ENCODE data around the gene UBXN6.

The UBXN6 gene

DNA sequence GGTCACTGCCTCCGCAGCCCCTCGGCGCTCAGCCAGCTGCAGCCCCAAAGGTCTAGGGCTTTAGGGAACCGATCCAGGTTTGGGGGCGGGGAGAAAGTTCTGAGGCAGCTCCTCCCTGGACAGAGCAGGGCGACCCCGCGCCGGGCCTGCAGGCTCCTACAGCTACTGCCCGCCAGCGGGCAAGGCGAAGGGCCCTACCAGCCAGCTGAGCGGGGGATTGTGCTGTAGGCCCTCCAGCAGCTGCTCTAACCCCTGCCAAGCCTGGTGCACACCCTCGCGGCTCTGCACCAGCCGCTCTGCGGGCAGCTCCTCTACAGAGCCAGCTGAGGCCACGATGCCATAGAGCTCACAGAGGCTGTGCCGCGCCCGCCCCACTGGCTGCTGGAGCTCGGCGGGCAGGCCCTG, 46.7 kb upstream of the UBXN6 start:
- no peak overlapping the region for H3K27ac ChIP-seq
- no peak for DNase-seq
- H3K4me3 ChIP-seq, result no peak overlapping the region
- intact Hi-C loops (cut with DNase I; ENCODE audit: low total_unique reads), result no loop called here
- no peaks in the 10 kb centered on the region for H3K4me1 ChIP-seq
- no peaks in the 10 kb centered on the region for H3K9me3 ChIP-seq
- no peaks in the 10 kb centered on the region for H3K27me3 ChIP-seq
- H3K36me3 ChIP-seq, result peaks cover 18 to 68% (median 53%) of the 10 kb centered on the region in 3 donors
- TF ChIP-seq, protein P1, sequence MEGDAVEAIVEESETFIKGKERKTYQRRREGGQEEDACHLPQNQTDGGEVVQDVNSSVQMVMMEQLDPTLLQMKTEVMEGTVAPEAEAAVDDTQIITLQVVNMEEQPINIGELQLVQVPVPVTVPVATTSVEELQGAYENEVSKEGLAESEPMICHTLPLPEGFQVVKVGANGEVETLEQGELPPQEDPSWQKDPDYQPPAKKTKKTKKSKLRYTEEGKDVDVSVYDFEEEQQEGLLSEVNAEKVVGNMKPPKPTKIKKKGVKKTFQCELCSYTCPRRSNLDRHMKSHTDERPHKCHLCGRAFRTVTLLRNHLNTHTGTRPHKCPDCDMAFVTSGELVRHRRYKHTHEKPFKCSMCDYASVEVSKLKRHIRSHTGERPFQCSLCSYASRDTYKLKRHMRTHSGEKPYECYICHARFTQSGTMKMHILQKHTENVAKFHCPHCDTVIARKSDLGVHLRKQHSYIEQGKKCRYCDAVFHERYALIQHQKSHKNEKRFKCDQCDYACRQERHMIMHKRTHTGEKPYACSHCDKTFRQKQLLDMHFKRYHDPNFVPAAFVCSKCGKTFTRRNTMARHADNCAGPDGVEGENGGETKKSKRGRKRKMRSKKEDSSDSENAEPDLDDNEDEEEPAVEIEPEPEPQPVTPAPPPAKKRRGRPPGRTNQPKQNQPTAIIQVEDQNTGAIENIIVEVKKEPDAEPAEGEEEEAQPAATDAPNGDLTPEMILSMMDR (IDR thresholded peaks at IDR 0.05), result no peak

GRCh38 chr19:4503825-4504170, 46.2 kb upstream of the UBXN6 start:
- H3K27me3 ChIP-seq, result no peaks in the 10 kb centered on the region
- no peaks in the 10 kb centered on the region for H3K9me3 ChIP-seq
- no peak overlapping the region for H3K27ac ChIP-seq
- no peaks in the 10 kb centered on the region for H3K4me1 ChIP-seq
- intact Hi-C loops (cut with DNase I; ENCODE audit: low total_unique reads), result no loop called here
- H3K36me3 ChIP-seq, result peaks cover 23 to 73% (median 58%) of the 10 kb centered on the region in 3 donors
- no peak overlapping the region for H3K4me3 ChIP-seq
- TF ChIP-seq, protein P1 (IDR thresholded peaks at IDR 0.05), result no peak
- DNase-seq, result no peak

DNA sequence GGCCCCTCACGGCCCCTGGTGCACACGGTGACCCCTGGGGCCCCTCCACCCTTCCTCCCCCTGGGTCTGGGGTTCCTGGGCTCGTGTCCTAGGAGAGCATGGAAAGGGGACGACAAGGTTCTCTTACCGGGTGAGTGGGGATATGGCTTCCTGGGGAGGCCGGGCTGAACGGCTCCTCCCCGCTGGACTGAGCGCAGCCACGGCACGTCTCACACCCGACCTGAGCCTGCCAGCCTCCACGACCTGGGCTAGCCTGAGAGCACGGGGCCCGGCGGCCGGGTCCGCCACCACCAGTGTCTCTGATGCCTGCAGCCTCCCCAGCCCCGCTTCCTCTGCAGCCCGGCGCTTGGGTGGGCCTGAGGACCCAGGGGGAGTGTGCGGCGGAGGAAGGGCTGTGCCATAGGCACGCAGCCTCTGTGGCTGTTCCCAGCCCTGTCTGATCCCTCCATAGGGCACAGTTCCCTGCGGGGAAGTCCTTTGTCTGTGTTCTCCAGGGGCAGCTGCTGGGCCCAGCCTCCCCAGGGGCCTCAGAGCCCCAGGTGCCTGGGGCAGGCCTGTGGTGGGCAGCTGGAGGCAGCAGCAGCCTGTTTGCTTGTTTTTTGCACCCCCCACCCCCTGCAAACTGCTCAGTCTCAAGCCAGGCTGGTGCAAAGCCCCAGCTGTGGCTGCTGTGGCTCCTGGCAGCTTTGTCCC, 45.7 kb upstream of the UBXN6 start:
- no peak overlapping the region for H3K27ac ChIP-seq
- DNase-seq, result no peak
- TF ChIP-seq, protein P1 (IDR thresholded peaks at IDR 0.05), result no peak
- H3K9me3 ChIP-seq, result no peaks in the 10 kb centered on the region
- H3K4me3 ChIP-seq, result no peak overlapping the region
- H3K36me3 ChIP-seq, result peaks cover 28 to 78% (median 64%) of the 10 kb centered on the region in 3 donors
- H3K4me1 ChIP-seq, result no peaks in the 10 kb centered on the region
- H3K27me3 ChIP-seq, result no peaks in the 10 kb centered on the region
- intact Hi-C loops (cut with DNase I; ENCODE audit: low total_unique reads), result no loop called here

DNA sequence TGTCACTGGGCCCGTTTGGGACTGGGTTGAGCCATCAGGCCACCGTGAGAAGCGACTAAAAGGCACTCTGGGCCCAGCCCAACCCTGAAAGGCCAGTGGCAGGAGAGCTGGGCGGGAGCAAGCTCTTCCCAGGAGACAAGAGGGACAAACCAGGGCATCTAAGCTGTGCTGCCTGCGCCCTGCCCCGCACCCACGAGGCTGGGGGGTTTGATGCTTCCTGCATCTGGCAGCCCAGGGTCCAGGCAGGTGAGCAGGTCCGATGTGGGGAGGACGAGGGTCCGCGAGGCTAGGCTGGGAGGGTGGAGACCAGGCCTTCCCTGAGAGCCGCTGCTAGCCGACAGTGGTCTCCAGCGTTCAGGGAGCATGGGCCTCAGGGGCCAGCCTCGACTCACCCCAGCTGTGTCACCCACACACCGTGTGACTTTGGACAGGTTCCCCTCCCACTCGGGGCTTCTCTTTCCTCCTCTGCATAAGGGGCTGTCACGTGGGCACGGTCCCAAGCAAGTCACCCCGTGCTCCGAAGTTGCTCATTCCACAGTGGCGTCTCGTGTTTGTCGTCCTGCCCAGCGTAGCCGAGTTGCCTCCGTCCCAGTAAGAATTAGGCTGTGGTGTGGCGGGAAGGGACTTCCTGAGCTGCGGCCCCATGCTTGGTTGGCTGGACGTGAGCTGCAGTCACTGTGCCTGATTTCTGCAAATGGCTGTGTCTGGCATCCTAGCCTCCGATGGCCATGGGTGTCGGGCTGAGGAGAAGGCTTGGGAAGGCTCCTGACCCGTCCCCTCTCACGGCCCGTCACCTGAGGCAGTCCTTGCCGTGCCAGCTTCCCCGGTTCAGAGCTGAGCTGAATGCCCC, 44.9 kb upstream of the UBXN6 start:
- TF ChIP-seq, protein P1 (IDR thresholded peaks at IDR 0.05), result no peak
- Histone ChIP-seq H3K4me1 (no peaks in the 10 kb centered on the region), H3K36me3 (peaks cover 36 to 86% (median 71%) of the 10 kb centered on the region in 3 donors), H3K9me3 (no peaks in the 10 kb centered on the region), H3K27me3 (no peaks in the 10 kb centered on the region), H3K27ac (no peak overlapping the region), H3K4me3 (no peak overlapping the region)
- no peak for DNase-seq
- intact Hi-C loops (cut with DNase I; ENCODE audit: low total_unique reads), result no loop called here

DNA sequence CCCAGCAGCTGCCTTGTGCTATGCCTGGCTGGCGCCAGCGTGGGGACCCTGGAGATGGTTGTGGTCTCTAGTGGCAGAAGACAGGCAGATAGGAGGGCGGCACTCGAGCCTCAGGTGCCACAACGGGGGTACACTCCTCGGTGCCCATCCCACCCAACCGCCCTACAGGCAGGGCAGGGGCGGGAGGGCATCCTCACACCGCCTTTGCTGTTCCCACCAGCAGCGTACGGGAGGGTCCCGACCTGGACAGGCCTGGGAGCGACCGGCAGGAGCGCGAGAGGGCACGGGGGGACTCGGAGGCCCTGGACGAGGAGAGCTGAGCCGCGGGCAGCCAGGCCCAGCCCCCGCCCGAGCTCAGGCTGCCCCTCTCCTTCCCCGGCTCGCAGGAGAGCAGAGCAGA, 44.1 kb upstream of the UBXN6 start:
- Histone ChIP-seq H3K27ac (no peak overlapping the region), H3K27me3 (no peaks in the 10 kb centered on the region), H3K4me3 (no peak overlapping the region), H3K9me3 (no peaks in the 10 kb centered on the region), H3K36me3 (peaks cover 38 to 94% (median 79%) of the 10 kb centered on the region in 3 donors), H3K4me1 (no peaks in the 10 kb centered on the region)
- DNase-seq, result no peak
- TF ChIP-seq, protein P1 (IDR thresholded peaks at IDR 0.05), result no peak
- intact Hi-C loops (cut with DNase I; ENCODE audit: low total_unique reads), result no loop called here
